GM19468 (cell line): ENCODE results near the gene PAPPA2.

Source experiments
- ATAC-seq: cut with Tn5 transposase; IDR thresholded peaks from one replicate; pipeline ENCODE4 v1.9.1; 2021; ENCODE audit warnings: mild to moderate bottlenecking, moderate library complexity, moderate number of reproducible peaks; ENCODE audit not compliant: unreplicated experiment; ENCODE audit errors: extremely low read depth

The PAPPA2 gene

GRCh38 chr1:176880955-176881595 lies 418.1 kb downstream of the PAPPA2 start:
- no peak for ATAC-seq

- no peak for ATAC-seq
Measured at GRCh38 chr1:176884286-176884685, 421.3 kb downstream of the PAPPA2 start.

GRCh38 chr1:176884911-176885310 lies 421.9 kb downstream of the PAPPA2 start:
- ATAC-seq, result no peak

- no peak for ATAC-seq
Measured at GRCh38 chr1:176885341-176885740, 422.4 kb downstream of the PAPPA2 start.

GRCh38 chr1:176885751-176886150 lies 422.8 kb downstream of the PAPPA2 start:
- no peak for ATAC-seq

GRCh38 chr1:176888471-176889032 lies 425.6 kb downstream of the PAPPA2 start:
- ATAC-seq, result no peak

GRCh38 chr1:176893625-176894352 lies 430.8 kb downstream of the PAPPA2 start:
- no peak for ATAC-seq

- no peak for ATAC-seq
Measured at GRCh38 chr1:176894450-176894849, 431.5 kb downstream of the PAPPA2 start.
